ENCODE results near the gene FGGY.
"Not testable (repeated sequence)": the region's sequence is repeated elsewhere in the genome, so short reads cannot be mapped to it uniquely, and the experiment has no call there.

GRCh38 chr1:59462942-59463341 is 166.0 kb downstream of the FGGY start:
- not testable (repeated sequence) for TF ChIP-seq CTCF (IDR thresholded peaks at IDR 0.05; ENCODE audit: extremely low read depth in 1 of 2, insufficient read depth in 1 of 2, low read depth in 1 of 2, low read length in 2 of 2); MAX (IDR thresholded peaks at IDR 0.05; ENCODE audit: insufficient read depth, insufficient read length)

Data from endothelial cell of umbilical vein (primary cell).